ENCODE measurements around the gene MEG3. TPM values are rescaled to one million over a fixed set of nuclear protein-coding genes. Genes with fewer than 3 reads are reported as not detected.
A peak's percentile ranks its signal among the peaks of the same experiment; 100 is the strongest.

MEG3 gene
- total and polyA plus RNA-seq, 2 donors from 2014 or later = 24.0 to 29.6 TPM

DNA sequence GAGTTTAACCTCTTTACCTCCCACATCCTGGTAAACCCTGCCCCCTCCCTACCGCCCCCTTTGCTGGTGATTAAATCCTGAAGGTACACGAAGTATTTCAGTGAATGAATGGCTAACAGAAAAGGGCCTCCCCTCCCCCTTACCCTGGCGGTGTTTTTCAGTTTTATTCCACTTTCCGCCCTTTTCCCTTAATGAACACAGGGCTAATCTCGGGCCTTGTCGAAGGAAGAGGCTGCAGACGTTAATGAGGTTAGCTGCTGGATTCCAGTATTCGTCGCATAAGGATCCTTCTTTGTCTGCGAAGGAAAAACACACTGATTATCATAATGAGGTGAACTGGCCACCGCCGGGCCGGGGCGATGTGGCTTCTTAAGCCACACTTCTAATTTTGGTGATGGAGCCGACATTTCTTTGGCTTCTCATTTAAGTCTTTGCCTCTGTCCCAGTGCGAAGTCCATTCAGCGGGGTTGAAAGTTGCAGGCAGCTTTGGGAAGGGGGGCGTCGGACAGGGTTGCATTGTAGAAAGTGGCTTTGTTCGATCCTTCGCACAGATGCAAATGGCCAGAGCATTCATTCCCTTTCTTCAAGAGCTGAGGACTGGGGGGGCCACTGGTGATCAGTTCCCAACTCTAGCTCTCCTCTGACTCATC is 6.5 kb downstream of the MEG3 start:
- intact Hi-C loops (cut with DNase I) = no loop called here
- no peak overlapping the region for H3K4me3 ChIP-seq (ENCODE audit: low read length in 3 of 3)
- no peak overlapping the region for H3K27ac ChIP-seq (ENCODE audit: low read depth in 2 of 2, low read length in 2 of 2)
- DNase-seq (peak in 1 of 5 donors; percentile 29), FAIRE-seq (no peak)
- no peak overlapping the region for H3K9ac ChIP-seq (ENCODE audit: low read length in 3 of 3)
- no peaks in the 10 kb centered on the region for H3K4me1 ChIP-seq (ENCODE audit: control insufficient read depth in 2 of 3, insufficient read depth in 2 of 3, low read depth in 1 of 3, low read length in 3 of 3)
- H3K9me3 ChIP-seq (ENCODE audit: control insufficient read depth in 2 of 3, insufficient read depth in 1 of 3, low read length in 3 of 3) = no peaks in the 10 kb centered on the region
- H3K27me3 ChIP-seq (ENCODE audit: control insufficient read depth, insufficient read depth, low read length) = no peaks in the 10 kb centered on the region
- H3K36me3 ChIP-seq (ENCODE audit: control insufficient read depth in 2 of 3, insufficient read depth in 3 of 3, low read length in 3 of 3) = no peaks in the 10 kb centered on the region
- no peak for TF ChIP-seq CTCF (IDR thresholded peaks at IDR 0.05; ENCODE audit: borderline replicate concordance, extremely low read depth, insufficient read depth)

GRCh38 chr14:100834082-100834793 is 8.3 kb downstream of the MEG3 start:
- no peaks in the 10 kb centered on the region for H3K4me1 ChIP-seq (ENCODE audit: control insufficient read depth in 2 of 3, insufficient read depth in 2 of 3, low read depth in 1 of 3, low read length in 3 of 3)
- no peak for TF ChIP-seq CTCF (IDR thresholded peaks at IDR 0.05; ENCODE audit: borderline replicate concordance, extremely low read depth, insufficient read depth)
- no peak for FAIRE-seq
- H3K9me3 ChIP-seq (ENCODE audit: control insufficient read depth in 2 of 3, insufficient read depth in 1 of 3, low read length in 3 of 3) = no peaks in the 10 kb centered on the region
- no peaks in the 10 kb centered on the region for H3K36me3 ChIP-seq (ENCODE audit: control insufficient read depth in 2 of 3, insufficient read depth in 3 of 3, low read length in 3 of 3)
- DNase-seq = peak in 1 of 5 donors; percentile 24
- no peak overlapping the region for H3K4me3 ChIP-seq (ENCODE audit: low read length in 3 of 3)
- intact Hi-C loops (cut with DNase I) = no loop called here
- H3K27me3 ChIP-seq (ENCODE audit: control insufficient read depth, insufficient read depth, low read length) = no peaks in the 10 kb centered on the region
- H3K27ac ChIP-seq (ENCODE audit: low read depth in 2 of 2, low read length in 2 of 2) = no peak overlapping the region
- no peak overlapping the region for H3K9ac ChIP-seq (ENCODE audit: low read length in 3 of 3)

GRCh38 chr14:100834794-100835547 is 9.1 kb downstream of the MEG3 start:
- no peak for FAIRE-seq
- Histone ChIP-seq H3K9me3 (ENCODE audit: control insufficient read depth in 2 of 3, insufficient read depth in 1 of 3, low read length in 3 of 3) (no peaks in the 10 kb centered on the region), H3K27me3 (ENCODE audit: control insufficient read depth, insufficient read depth, low read length) (no peaks in the 10 kb centered on the region), H3K36me3 (ENCODE audit: control insufficient read depth in 2 of 3, insufficient read depth in 3 of 3, low read length in 3 of 3) (no peaks in the 10 kb centered on the region), H3K4me1 (ENCODE audit: control insufficient read depth in 2 of 3, insufficient read depth in 2 of 3, low read depth in 1 of 3, low read length in 3 of 3) (no peaks in the 10 kb centered on the region), H3K9ac (ENCODE audit: low read length in 3 of 3) (no peak overlapping the region), H3K4me3 (ENCODE audit: low read length in 3 of 3) (no peak overlapping the region), H3K27ac (ENCODE audit: low read depth in 2 of 2, low read length in 2 of 2) (no peak overlapping the region)
- TF ChIP-seq CTCF (IDR thresholded peaks at IDR 0.05; ENCODE audit: borderline replicate concordance, extremely low read depth, insufficient read depth) = no peak
- intact Hi-C loops (cut with DNase I) = no loop called here
- DNase-seq = peak in 1 of 5 donors; percentile 68

All from kidney (tissue), 14 donors.